SH-SY5Y (cell line): Measurements from ENCODE around the gene RNF11.

ENCODE experiments used
- GATA2 ChIP-seq: IDR thresholded peaks from 2 replicates; pipeline ENCODE4 v1.6.1; 2011; ENCODE audit warnings: mild to moderate bottlenecking, low read depth, low read length
- GATA3 ChIP-seq: IDR thresholded peaks from 2 replicates; pipeline ENCODE4 v1.6.1; 2011; ENCODE audit warnings: low read depth, mild to moderate bottlenecking, low read length, moderate library complexity

GRCh38 chr1:51231120-51231519 is 5.0 kb upstream of the RNF11 start:
- no peak for TF ChIP-seq GATA3
- TF ChIP-seq GATA2, result no peak
